B cell (primary cell): ENCODE measurements around the gene LRG1. TPM values are rescaled to one million over a fixed set of nuclear protein-coding genes. Genes with fewer than 3 reads are reported as not detected.

Experiments used
- ATAC-seq: fragments of 200-7000 bp; cut with Tn5 transposase; one replicate; pipeline ENCODE4 v1.10.0; 2021; ENCODE audit warnings: low read depth, mild to moderate bottlenecking, moderate number of reproducible peaks, moderate library complexity
- CTCF ChIA-PET: fragments of 350-600 bp; sonication (Branson Sonifier 250); formaldehyde crosslinking; loops from one replicate; lab custom pipeline; 2021; ENCODE audit warnings: antibody characterized with exemption, inconsistent platforms; lab: Charles Lee
- POLR2A ChIA-PET: fragments of 350-600 bp; sonication (Branson Sonifier 250); formaldehyde crosslinking; loops from one replicate; lab custom pipeline; 2021; ENCODE audit warnings: antibody characterized with exemption; lab: Charles Lee
- DNase-seq: peaks from one replicate; pipeline ENCODE4 v3.0.0; 2013
- H2AFZ ChIP-seq: 2 replicates; pipeline ENCODE4 v1.6.1; 2012; ENCODE audit warnings: mild to moderate bottlenecking, low read depth, low read length; ENCODE audit not compliant: insufficient read depth, poor library complexity, severe bottlenecking
- H3K27ac ChIP-seq, 2 donors: 1 replicate in 1 of 2; 2 replicates in 1 of 2; pipeline ENCODE4 v1.5.1; 2012 to 2013; ENCODE audit warnings: low read length in 2 of 2, mild to moderate bottlenecking in 2 of 2, moderate library complexity in 1 of 2
- H3K27me3 ChIP-seq, 4 experiments: fragments of 200-600 bp in 1 of 4; sonication (generic) in 1 of 4; replicated peaks in 1 of 4; 1 replicate in 2 of 4; 2 replicates in 2 of 4; pipeline versions ENCODE4 v1.6.1 to v1.7.0; 2013 to 2016; ENCODE audit warnings: low read length in 3 of 4, mild to moderate bottlenecking in 2 of 4, mixed read lengths in 1 of 4, moderate library complexity in 1 of 4; ENCODE audit not compliant: insufficient read depth in 4 of 4, control insufficient read depth in 3 of 4; ENCODE audit errors: control extremely low read depth in 1 of 4
- H3K36me3 ChIP-seq, 2 experiments: replicated peaks in 1 of 2; 1 replicate in 1 of 2; 2 replicates in 1 of 2; pipeline versions ENCODE4 v1.6.1 to v1.7.1; 2013; ENCODE audit warnings: low read length in 1 of 2; ENCODE audit not compliant: insufficient read depth in 2 of 2, control insufficient read depth in 1 of 2; ENCODE audit errors: control extremely low read depth in 1 of 2, extremely low read depth in 1 of 2
- H3K4me1 ChIP-seq, 2 donors: fragments of 200-600 bp in 1 of 2; sonication (generic) in 1 of 2; 1 replicate in 1 of 2; 2 replicates in 1 of 2; pipeline versions ENCODE4 v1.5.1 to v1.6.1; 2013 to 2017; ENCODE audit warnings: low read length in 2 of 2; ENCODE audit not compliant: control insufficient read depth in 2 of 2, insufficient read depth in 2 of 2
- H3K4me2 ChIP-seq: replicated peaks from 2 replicates; pipeline ENCODE3; 2012; ENCODE audit warnings: mild to moderate bottlenecking, low read depth, low read length; ENCODE audit not compliant: poor library complexity, severe bottlenecking
- H3K4me3 ChIP-seq, 5 experiments: fragments of 200-600 bp in 1 of 5; sonication (generic) in 1 of 5; 1 replicate in 3 of 5; 2 replicates in 2 of 5; pipeline versions ENCODE4 v1.5.1 to v1.7.0; 2011 to 2016; ENCODE audit warnings: low read length in 4 of 5, mild to moderate bottlenecking in 4 of 5, low read depth in 2 of 5, control low read depth in 1 of 5, moderate library complexity in 1 of 5; ENCODE audit not compliant: insufficient read depth in 1 of 5; ENCODE audit errors: control extremely low read depth in 1 of 5, extremely low read depth in 1 of 5
- H3K79me2 ChIP-seq: fragments of 200-600 bp; sonication (generic); one replicate; pipeline ENCODE4 v1.6.0; 2016; ENCODE audit warnings: low read length; ENCODE audit not compliant: control insufficient read depth, insufficient read depth
- H3K9ac ChIP-seq: fragments of 200-600 bp; sonication (generic); 2 replicates; pipeline ENCODE4 v1.6.1; 2017; ENCODE audit warnings: mild to moderate bottlenecking, low read length, moderate library complexity
- H3K9me3 ChIP-seq, 3 donors: one replicate each; pipeline versions ENCODE4 v1.6.1 to v1.7.1; 2013; ENCODE audit warnings: low read length in 2 of 3; ENCODE audit not compliant: control insufficient read depth in 2 of 3, insufficient read depth in 1 of 3; ENCODE audit errors: control extremely low read depth in 1 of 3
- H4K20me1 ChIP-seq: 2 replicates; pipeline ENCODE4 v1.6.0; 2012; ENCODE audit warnings: mild to moderate bottlenecking, low read length; ENCODE audit not compliant: insufficient read depth, control insufficient read depth, poor library complexity, severe bottlenecking
- H3K27ac Mint-ChIP-seq: one replicate; pipeline ENCODE4 v1.8.0; 2021; ENCODE audit warnings: mixed read lengths
- H3K27me3 Mint-ChIP-seq: one replicate; pipeline ENCODE4 v1.8.0; 2021; ENCODE audit warnings: mixed read lengths
- H3K4me1 Mint-ChIP-seq: one replicate; pipeline ENCODE4 v1.8.0; 2021; ENCODE audit warnings: mixed read lengths
- H3K4me3 Mint-ChIP-seq: one replicate; pipeline ENCODE4 v1.8.0; 2021; ENCODE audit warnings: mixed read lengths
- H3K9me3 Mint-ChIP-seq: one replicate; pipeline ENCODE4 v1.8.0; 2022; ENCODE audit warnings: mixed read lengths; ENCODE audit not compliant: insufficient read depth
- CTCF ChIP-seq: fragments of 200-600 bp; IDR thresholded peaks from one replicate; pipeline ENCODE4 v1.8.0; 2022; ENCODE audit warnings: antibody characterized with exemption, mild to moderate bottlenecking
- EZH2 ChIP-seq: IDR thresholded peaks from 2 replicates; pipeline ENCODE4 v1.6.1; 2012; ENCODE audit warnings: borderline replicate concordance, low read depth, mild to moderate bottlenecking, moderate library complexity, low read length; ENCODE audit not compliant: insufficient read depth, poor library complexity, severe bottlenecking
- WGBS: methylation state at CpG from one replicate; pipeline ENCODE4 v1.1.5; 2013; ENCODE audit warnings: missing lambda C conversion rate; ENCODE audit not compliant: insufficient coverage; 5-methylcytosine and 5-hydroxymethylcytosine counted together
- intact Hi-C: fragments of 100-400 bp; cut with micrococcal nuclease; formaldehyde crosslinking; loops from one replicate; pipeline ENCODE4 v1.10.0; 2022
- polyA plus RNA-seq: library from polyadenylated mRNA; depleted of rRNA; stranded (reverse); fragments of >200 nt; gene quantifications from 2 replicates; pipeline ENCODE4 v1.2.3, GENCODE V29; 2012
- total RNA-seq, 2 donors: library from RNA; stranded (reverse); fragments of 120-200 nt in 1 of 2; gene quantifications; 1 replicate in 1 of 2; 2 replicates in 1 of 2; pipeline versions ENCODE4 v1.2.3 to v1.2.4, GENCODE V29; 2013 to 2022

The LRG1 gene
- total and polyA plus RNA-seq, 2 donors (not counting 1 experiment from before 2014, with no cell fraction given) = 0.21 to 0.27 TPM

GRCh38 chr19:4491446-4491845 is 48.4 kb downstream of the LRG1 start:
- intact Hi-C loops = no loop called here
- TF ChIP-seq CTCF (no peak), EZH2 (no peak)
- no peak overlapping the region for H3K4me3 Mint-ChIP-seq
- Histone ChIP-seq H3K4me2 (no peak overlapping the region), H3K36me3 (peaks cover 5 to 40% of the 10 kb centered on the region in 2 experiments), H2AFZ (no peak overlapping the region), H3K9me3 (no peaks in the 10 kb centered on the region), H3K27me3 (no peaks in the 10 kb centered on the region), H3K9ac (no peak overlapping the region), H3K4me1 (no peaks in the 10 kb centered on the region), H3K4me3 (no peak overlapping the region), H4K20me1 (no peaks in the 10 kb centered on the region), H3K79me2 (peaks cover 11% of the 10 kb centered on the region), H3K27ac (no peak overlapping the region)
- DNase-seq (no peak), ATAC-seq (no peak)
- ChIA-PET POLR2A (no interaction called here), CTCF (interaction anchor here (0.6 kb wide), 1 partner anchor 144 kb away, joined by 3 read pairs; no protein-coding TSS in a partner anchor)
- no peaks in the 10 kb centered on the region for H3K9me3 Mint-ChIP-seq
- H3K27me3 Mint-ChIP-seq = no peaks in the 10 kb centered on the region
- WGBS = 98% methylated on average over 21 of the region's 21 CpGs
- no peaks in the 10 kb centered on the region for H3K4me1 Mint-ChIP-seq
- H3K27ac Mint-ChIP-seq = no peak overlapping the region

GRCh38 chr19:4488496-4488895 is 51.3 kb downstream of the LRG1 start:
- peaks cover 5 to 27% of the 10 kb centered on the region in 2 experiments for H3K36me3 ChIP-seq
- TF ChIP-seq CTCF = no peak
- H2AFZ ChIP-seq = no peak overlapping the region
- ATAC-seq (no peak), DNase-seq (no peak)
- H3K27me3 ChIP-seq = no peaks in the 10 kb centered on the region
- H3K4me2 ChIP-seq = no peak overlapping the region
- no peak overlapping the region for H3K9ac ChIP-seq
- no peak overlapping the region for H3K4me3 Mint-ChIP-seq
- peaks cover 12% of the 10 kb centered on the region for H3K79me2 ChIP-seq
- H3K27ac Mint-ChIP-seq = no peak overlapping the region
- no peaks in the 10 kb centered on the region for H3K9me3 Mint-ChIP-seq
- ChIA-PET CTCF (no interaction called here), POLR2A (no interaction called here)
- no peaks in the 10 kb centered on the region for H3K27me3 Mint-ChIP-seq
- H4K20me1 ChIP-seq = no peaks in the 10 kb centered on the region
- no peak overlapping the region for H3K27ac ChIP-seq
- H3K4me3 ChIP-seq = no peak overlapping the region
- H3K9me3 ChIP-seq = no peaks in the 10 kb centered on the region
- intact Hi-C loops = no loop called here
- 98% methylated on average over 26 of the region's 29 CpGs for WGBS
- H3K4me1 ChIP-seq = no peaks in the 10 kb centered on the region
- no peaks in the 10 kb centered on the region for H3K4me1 Mint-ChIP-seq
